H9 (cell line): ENCODE data around the gene TRPC3. TPM values are rescaled to one million over a fixed set of nuclear protein-coding genes. Genes with fewer than 3 reads are reported as not detected.

Experiments
- DNase-seq: peaks from one replicate; pipeline ENCODE4 v3.0.0-alpha.2; 2017
- H2AFZ ChIP-seq: one replicate; pipeline ENCODE4 v1.6.1; 2013; ENCODE audit warnings: mild to moderate bottlenecking, low read length, control low read depth, moderate library complexity
- H2AK5ac ChIP-seq: 2 replicates; pipeline ENCODE4 v1.6.1; 2013; ENCODE audit warnings: low read length, control low read depth, mixed read lengths; ENCODE audit not compliant: insufficient read length
- H2BK120ac ChIP-seq: one replicate; pipeline ENCODE4 v1.6.1; 2013; ENCODE audit warnings: low read depth, mild to moderate bottlenecking, low read length, control low read depth, inconsistent platforms; ENCODE audit not compliant: poor library complexity, severe bottlenecking
- H2BK12ac ChIP-seq: 2 replicates; pipeline ENCODE4 v1.6.1; 2013; ENCODE audit warnings: low read length, control low read depth, mixed read lengths, low read depth; ENCODE audit not compliant: insufficient read length
- H2BK15ac ChIP-seq: 2 replicates; pipeline ENCODE4 v1.6.1; 2013; ENCODE audit warnings: low read depth, low read length, control low read depth
- H2BK20ac ChIP-seq: one replicate; pipeline ENCODE4 v1.6.1; 2013; ENCODE audit warnings: low read depth, mild to moderate bottlenecking, low read length, control low read depth, inconsistent platforms; ENCODE audit not compliant: poor library complexity, severe bottlenecking
- H2BK5ac ChIP-seq: 2 replicates; pipeline ENCODE4 v1.6.1; 2013; ENCODE audit warnings: low read length, control low read depth, mixed read lengths; ENCODE audit not compliant: insufficient read length
- H3K14ac ChIP-seq: 2 replicates; pipeline ENCODE4 v1.6.1; 2013; ENCODE audit warnings: low read length, control low read depth; ENCODE audit not compliant: insufficient read depth
- H3K18ac ChIP-seq: 2 replicates; pipeline ENCODE4 v1.6.1; 2013; ENCODE audit warnings: low read depth, mild to moderate bottlenecking, mixed read lengths, low read length, control low read depth; ENCODE audit not compliant: insufficient read length
- H3K23ac ChIP-seq: 2 replicates; pipeline ENCODE4 v1.6.1; 2013; ENCODE audit warnings: low read length, control low read depth, mixed read lengths, low read depth; ENCODE audit not compliant: insufficient read length
- H3K23me2 ChIP-seq: 2 replicates; pipeline ENCODE4 v1.6.1; 2013; ENCODE audit warnings: low read depth, mild to moderate bottlenecking, mixed read lengths, low read length, control low read depth; ENCODE audit not compliant: insufficient read length, poor library complexity, severe bottlenecking
- H3K27ac ChIP-seq: 2 replicates; pipeline ENCODE4 v1.5.1; 2013; ENCODE audit warnings: low read length, control low read depth, mixed read lengths, low read depth; ENCODE audit not compliant: insufficient read length
- H3K27me3 ChIP-seq: 2 replicates; pipeline ENCODE4 v1.6.1; 2013; ENCODE audit warnings: low read length, control low read depth, inconsistent platforms; ENCODE audit not compliant: insufficient read depth
- H3K4ac ChIP-seq: 2 replicates; pipeline ENCODE4 v1.6.1; 2013; ENCODE audit warnings: low read depth, mild to moderate bottlenecking, control low read depth, inconsistent platforms, low read length, moderate library complexity
- H3K4me1 ChIP-seq: 2 replicates; pipeline ENCODE4 v1.6.1; 2013; ENCODE audit warnings: low read length, control low read depth, inconsistent platforms; ENCODE audit not compliant: insufficient read depth
- H3K4me2 ChIP-seq: 2 replicates; pipeline ENCODE4 v1.6.1; 2013; ENCODE audit warnings: low read length, control low read depth, mixed read lengths; ENCODE audit not compliant: insufficient read length, insufficient read depth
- H3K56ac ChIP-seq: 2 replicates; pipeline ENCODE4 v1.6.1; 2013; ENCODE audit warnings: low read depth, mild to moderate bottlenecking, mixed read lengths, low read length, control low read depth; ENCODE audit not compliant: insufficient read length
- H3K79me1 ChIP-seq: 2 replicates; pipeline ENCODE4 v1.6.1; 2013; ENCODE audit warnings: low read depth, mild to moderate bottlenecking, moderate library complexity, low read length, control low read depth, inconsistent platforms; ENCODE audit not compliant: insufficient read depth, poor library complexity, severe bottlenecking
- H3K79me2 ChIP-seq: 2 replicates; pipeline ENCODE4 v1.6.1; 2013; ENCODE audit warnings: low read length, control low read depth, inconsistent platforms; ENCODE audit not compliant: insufficient read depth
- H3K9ac ChIP-seq: 2 replicates; pipeline ENCODE4 v1.6.1; 2013; ENCODE audit warnings: low read length, control low read depth, mixed read lengths; ENCODE audit not compliant: insufficient read length; ENCODE audit errors: extremely low read depth
- H3K9me3 ChIP-seq: one replicate; pipeline ENCODE4 v1.6.1; 2013; ENCODE audit warnings: low read depth, low read length, inconsistent platforms; ENCODE audit not compliant: control insufficient read depth
- H3T11ph ChIP-seq: one replicate; pipeline ENCODE4 v1.6.1; 2013; ENCODE audit warnings: mild to moderate bottlenecking, low read length, control low read depth, inconsistent platforms
- H4K20me1 ChIP-seq: one replicate; pipeline ENCODE4 v1.6.1; 2013; ENCODE audit not compliant: control insufficient read depth, insufficient read length, insufficient read depth
- H4K5ac ChIP-seq: 2 replicates; pipeline ENCODE4 v1.6.1; 2013; ENCODE audit warnings: low read depth, mild to moderate bottlenecking, mixed read lengths, low read length, control low read depth; ENCODE audit not compliant: insufficient read length
- H4K8ac ChIP-seq: replicated peaks from 2 replicates; pipeline ENCODE4 v1.6.1; 2013; ENCODE audit warnings: low read length, control low read depth, mixed read lengths, low read depth; ENCODE audit not compliant: insufficient read length
- H4K91ac ChIP-seq: 2 replicates; pipeline ENCODE4 v1.6.1; 2013; ENCODE audit warnings: low read depth, mild to moderate bottlenecking, moderate library complexity, mixed read lengths, low read length, control low read depth; ENCODE audit not compliant: insufficient read length
- H3K27ac Mint-ChIP-seq, 3 experiments: 2 replicates in 2 of 3; 3 replicates in 1 of 3; pipeline ENCODE4 v1.8.0; 2020 to 2021; ENCODE audit warnings: mixed read lengths in 3 of 3, mild to moderate bottlenecking in 1 of 3, moderate library complexity in 1 of 3
- H3K27me3 Mint-ChIP-seq: 2 replicates; pipeline ENCODE4 v1.8.0; 2021; ENCODE audit warnings: low read depth, mild to moderate bottlenecking, moderate library complexity, mixed read lengths
- H3K36me3 Mint-ChIP-seq, 3 experiments: 2 replicates in 2 of 3; 3 replicates in 1 of 3; pipeline ENCODE4 v1.8.0; 2020 to 2021; ENCODE audit warnings: low read depth in 3 of 3, mixed read lengths in 3 of 3; ENCODE audit not compliant: insufficient read depth in 1 of 3
- H3K4me1 Mint-ChIP-seq, 2 experiments: 2 replicates each; pipeline ENCODE4 v1.8.0; 2020; ENCODE audit warnings: mixed read lengths in 2 of 2
- H3K4me3 Mint-ChIP-seq, 2 experiments: 2 replicates in 1 of 2; 3 replicates in 1 of 2; pipeline ENCODE4 v1.8.0; 2020 to 2021; ENCODE audit warnings: mild to moderate bottlenecking in 2 of 2, mixed read lengths in 2 of 2, moderate library complexity in 1 of 2
- H3K9me3 Mint-ChIP-seq, 2 experiments: 2 replicates in 1 of 2; 3 replicates in 1 of 2; pipeline ENCODE4 v1.8.0; 2020; ENCODE audit warnings: mild to moderate bottlenecking in 2 of 2, mixed read lengths in 2 of 2, moderate library complexity in 1 of 2
- CTCF ChIP-seq: fragments of 200-600 bp; sonication (generic); conservative IDR thresholded peaks from 3 replicates; pipeline ENCODE4 v1.8.0; 2021; ENCODE audit warnings: antibody characterized with exemption, mild to moderate bottlenecking
- WGBS: extraction: QIAGEN DNeasy Blood & Tissue Kit; methylation state at CpG from one replicate; pipeline ENCODE4 v1.1.7; 2013; ENCODE audit warnings: missing lambda C conversion rate, low lambda C conversion rate, mixed read lengths; ENCODE audit not compliant: insufficient read length; ENCODE audit errors: extremely low coverage; 5-methylcytosine and 5-hydroxymethylcytosine counted together
- total RNA-seq: library from RNA; stranded (reverse); gene quantifications from 2 replicates; pipeline ENCODE4 v1.2.1, GENCODE V29; 2021

Gene TRPC3
- total RNA-seq, 1 experiment from 2014 or later, result 0.13 TPM

DNA sequence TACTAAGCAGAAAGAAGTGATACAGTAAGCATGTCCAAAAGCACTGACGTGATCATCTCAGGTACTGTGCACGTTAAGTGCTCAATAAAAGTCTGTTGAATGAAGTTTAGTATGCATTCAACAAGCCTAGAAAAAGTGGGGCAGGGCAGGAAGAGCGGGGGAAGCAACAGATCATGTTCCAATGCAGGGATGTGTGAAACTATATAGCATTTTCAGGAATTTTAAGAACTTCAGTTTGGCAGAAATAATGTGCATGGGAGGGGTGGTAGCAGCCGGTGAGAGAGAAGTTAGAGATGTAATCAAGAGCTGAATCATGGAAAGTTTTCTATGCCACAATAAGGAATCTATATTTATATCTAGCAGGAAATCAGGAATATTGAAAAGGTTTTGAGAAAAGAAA is 109.0 kb downstream of the TRPC3 start:
- Mint-ChIP-seq H3K27me3 (no peaks in the 10 kb centered on the region), H3K4me1 (no peaks in the 10 kb centered on the region), H3K9me3 (peaks cover 0 to 3% of the 10 kb centered on the region in 2 experiments; a peak in 1 of 5 replicates), H3K36me3 (peaks cover 5 to 19% (median 11%) of the 10 kb centered on the region in 3 experiments; a peak in 5 of 7 replicates), H3K27ac (no peak overlapping the region), H3K4me3 (no peak overlapping the region)
- Histone ChIP-seq H3K4me1 (no peaks in the 10 kb centered on the region), H3K4ac (no peak overlapping the region), H2AFZ (no peak overlapping the region), H4K20me1 (no peaks in the 10 kb centered on the region), H3K23me2 (no peaks in the 10 kb centered on the region), H3K27me3 (no peaks in the 10 kb centered on the region), H2BK5ac (no peak overlapping the region), H3K23ac (no peak overlapping the region), H3K56ac (no peak overlapping the region), H2BK20ac (no peak overlapping the region), H3K27ac (no peak overlapping the region), H3K9me3 (no peaks in the 10 kb centered on the region), H2BK15ac (no peak overlapping the region), H2BK12ac (no peak overlapping the region), H3T11ph (no peak overlapping the region), H3K14ac (no peak overlapping the region), H4K8ac (no peak overlapping the region), H2AK5ac (no peak overlapping the region), H4K91ac (no peak overlapping the region), H3K4me2 (no peak overlapping the region), H3K18ac (no peak overlapping the region), H3K79me1 (no peaks in the 10 kb centered on the region), H4K5ac (no peak overlapping the region), H2BK120ac (no peak overlapping the region), H3K79me2 (no peaks in the 10 kb centered on the region), H3K9ac (no peak overlapping the region)
- no peak for TF ChIP-seq CTCF
- no peak for DNase-seq
- WGBS, result no CpG with 5 or more reads among the region's 4 CpGs
